GM19372 (cell line): ENCODE data around the gene ME3.
"Not testable (repeated sequence)": the region's sequence is repeated elsewhere in the genome, so short reads cannot be mapped to it uniquely, and the experiment has no call there.

Experiments used
- ATAC-seq: cut with Tn5 transposase; IDR thresholded peaks from one replicate; pipeline ENCODE4 v1.9.1; 2021; ENCODE audit warnings: mild to moderate bottlenecking, low read depth, moderate library complexity; ENCODE audit not compliant: unreplicated experiment

ME3 gene

GRCh38 chr11:86624366-86624765 is 48.0 kb downstream of the ME3 start:
- ATAC-seq, result no peak

GRCh38 chr11:86623736-86624135 is 48.7 kb downstream of the ME3 start:
- ATAC-seq, result no peak

GRCh38 chr11:86623041-86623621 is 49.3 kb downstream of the ME3 start:
- no peak for ATAC-seq

GRCh38 chr11:86621854-86622253 is 50.6 kb downstream of the ME3 start:
- no peak for ATAC-seq

GRCh38 chr11:86620891-86621521 is 51.4 kb downstream of the ME3 start:
- ATAC-seq, result no peak

GRCh38 chr11:86619428-86619827 is 53.0 kb downstream of the ME3 start:
- ATAC-seq, result not testable (repeated sequence)

GRCh38 chr11:86617502-86617901 is 54.9 kb downstream of the ME3 start:
- ATAC-seq, result no peak

- no peak for ATAC-seq
Measured at GRCh38 chr11:86615487-86615886, 56.9 kb downstream of the ME3 start.

- no peak for ATAC-seq
Measured at GRCh38 chr11:86610559-86611341, 61.7 kb downstream of the ME3 start.

GRCh38 chr11:86608251-86608799 is 64.1 kb downstream of the ME3 start:
- ATAC-seq, result peak; percentile 94

- ATAC-seq, result no peak
Measured at GRCh38 chr11:86606836-86607481, 65.5 kb downstream of the ME3 start.

GRCh38 chr11:86606270-86606835 is 66.1 kb downstream of the ME3 start:
- ATAC-seq, result no peak

GRCh38 chr11:86596861-86597586 is 75.4 kb downstream of the ME3 start:
- ATAC-seq, result no peak

GRCh38 chr11:86595955-86596354 is 76.5 kb downstream of the ME3 start:
- no peak for ATAC-seq

GRCh38 chr11:86595451-86595850 is 77.0 kb downstream of the ME3 start:
- no peak for ATAC-seq

GRCh38 chr11:86594746-86595145 is 77.7 kb downstream of the ME3 start:
- ATAC-seq, result no peak

GRCh38 chr11:86593833-86594232 is 78.6 kb downstream of the ME3 start:
- ATAC-seq, result no peak

- peak; percentile 90 for ATAC-seq
Measured at GRCh38 chr11:86592659-86593451, 79.6 kb downstream of the ME3 start.

GRCh38 chr11:86592047-86592591 is 80.3 kb downstream of the ME3 start:
- no peak for ATAC-seq
